Renal cortical epithelial cell (primary cell): ENCODE measurements around the gene AP1G1. TPM values are rescaled to one million over a fixed set of nuclear protein-coding genes. Genes with fewer than 3 reads are reported as not detected.
"Not testable (repeated sequence)": the region's sequence is repeated elsewhere in the genome, so short reads cannot be mapped to it uniquely, and the experiment has no call there.

Source experiments
- DNase-seq: peaks from one replicate; pipeline ENCODE4 v3.0.0-alpha.2; 2011; ENCODE audit warnings: low read depth
- total RNA-seq: library from RNA; depleted of rRNA; stranded (reverse); fragments of >200 nt; gene quantifications from 2 replicates; pipeline ENCODE4 v1.2.3, GENCODE V29; 2014

The AP1G1 gene
- total RNA-seq, 1 donor from 2014 or later = 118 TPM

- not testable (repeated sequence) for DNase-seq
Observed at GRCh38 chr16:71810155-71810530, 1.5 kb upstream of the AP1G1 start.

- DNase-seq = no peak
Observed at GRCh38 chr16:71807905-71808592, 585 bp downstream of the AP1G1 start.

GRCh38 chr16:71803305-71803690, 5.3 kb downstream of the AP1G1 start:
- no peak for DNase-seq

GRCh38 chr16:71796501-71797097, 12.0 kb downstream of the AP1G1 start:
- no peak for DNase-seq

- no peak for DNase-seq
Observed at GRCh38 chr16:71794943-71795342, 13.7 kb downstream of the AP1G1 start.

GRCh38 chr16:71794018-71794417, 14.6 kb downstream of the AP1G1 start:
- DNase-seq = no peak

- no peak for DNase-seq
Observed at GRCh38 chr16:71792176-71792575, 16.5 kb downstream of the AP1G1 start.

- DNase-seq = not testable (repeated sequence)
Observed at GRCh38 chr16:71790329-71790728, 18.3 kb downstream of the AP1G1 start.

GRCh38 chr16:71789136-71789535, 19.5 kb downstream of the AP1G1 start:
- DNase-seq = no peak

GRCh38 chr16:71788578-71788977, 20.1 kb downstream of the AP1G1 start:
- DNase-seq = no peak

- DNase-seq = not testable (repeated sequence)
Observed at GRCh38 chr16:71785143-71785542, 23.5 kb downstream of the AP1G1 start.

GRCh38 chr16:71784093-71784492, 24.5 kb downstream of the AP1G1 start:
- DNase-seq = no peak

GRCh38 chr16:71781741-71782140, 26.9 kb downstream of the AP1G1 start:
- DNase-seq = peak; percentile 62

GRCh38 chr16:71780521-71781089, 28.0 kb downstream of the AP1G1 start:
- DNase-seq = peak; percentile 61

- DNase-seq = no peak
Observed at GRCh38 chr16:71778780-71779179, 29.9 kb downstream of the AP1G1 start.

GRCh38 chr16:71777329-71777728, 31.3 kb downstream of the AP1G1 start:
- DNase-seq = no peak

- DNase-seq = no peak
Observed at GRCh38 chr16:71775949-71776348, 32.7 kb downstream of the AP1G1 start.

GRCh38 chr16:71771571-71771970, 37.1 kb downstream of the AP1G1 start:
- DNase-seq = no peak

- DNase-seq = no peak
Observed at GRCh38 chr16:71769222-71769621, 39.4 kb downstream of the AP1G1 start.

GRCh38 chr16:71767060-71767900, 41.4 kb downstream of the AP1G1 start:
- no peak for DNase-seq

GRCh38 chr16:71762186-71762585, 46.4 kb downstream of the AP1G1 start:
- DNase-seq = no peak

- no peak for DNase-seq
Observed at GRCh38 chr16:71761097-71761496, 47.5 kb downstream of the AP1G1 start.
